MCF 10A (cell line): ENCODE measurements around the gene DHRS13. TPM values are rescaled to one million over a fixed set of nuclear protein-coding genes. Genes with fewer than 3 reads are reported as not detected.

Source experiments
- BruUV-seq: library from RNA; stranded (reverse); fragments of 400-500 nt; replicated peaks from 2 replicates; lab custom pipeline; 2021; lab: Mats Ljungman, UMichigan
- CTCF ChIA-PET: fragments of 300-600 bp; sonication (Branson Sonifier 250); formaldehyde crosslinking; extraction: SDS; loops from one replicate; lab custom pipeline; 2021; ENCODE audit warnings: antibody characterized with exemption, inconsistent platforms; lab: Yijun Ruan, JAX
- POLR2A ChIA-PET: fragments of 300-600, 350-650 bp; sonication (Branson Sonifier 250); formaldehyde crosslinking; extraction: SDS; loops from one replicate; lab custom pipeline; 2020; ENCODE audit warnings: antibody characterized with exemption, inconsistent platforms; lab: Yijun Ruan, JAX
- DNase-seq: peaks from one replicate; pipeline ENCODE4 v3.0.0-alpha.2; 2018; ENCODE audit not compliant: unreplicated experiment
- H3K27ac Mint-ChIP-seq: one replicate; pipeline ENCODE4 v1.8.0; 2022; ENCODE audit warnings: mild to moderate bottlenecking, low read depth, mixed read lengths; ENCODE audit not compliant: unreplicated experiment
- H3K27me3 Mint-ChIP-seq: one replicate; pipeline ENCODE4 v1.8.0; 2022; ENCODE audit warnings: mixed read lengths; ENCODE audit not compliant: insufficient read depth, unreplicated experiment
- H3K36me3 Mint-ChIP-seq: one replicate; pipeline ENCODE4 v1.8.0; 2022; ENCODE audit warnings: mild to moderate bottlenecking, moderate library complexity, mixed read lengths; ENCODE audit not compliant: insufficient read depth, unreplicated experiment
- H3K4me1 Mint-ChIP-seq: one replicate; pipeline ENCODE4 v1.8.0; 2022; ENCODE audit warnings: mixed read lengths; ENCODE audit not compliant: insufficient read depth, unreplicated experiment
- H3K4me3 Mint-ChIP-seq: one replicate; pipeline ENCODE4 v1.8.0; 2022; ENCODE audit warnings: mild to moderate bottlenecking, moderate library complexity, mixed read lengths; ENCODE audit not compliant: unreplicated experiment
- H3K9me3 Mint-ChIP-seq: one replicate; pipeline ENCODE4 v1.8.0; 2022; ENCODE audit warnings: mixed read lengths; ENCODE audit not compliant: unreplicated experiment
- intact Hi-C: fragments of 100-400 bp; cut with micrococcal nuclease; formaldehyde crosslinking; loops from 2 replicates; pipeline ENCODE4 v1.14.1; 2022
- total RNA-seq: library from RNA; stranded (reverse); gene quantifications from 2 replicates; pipeline ENCODE4 v1.2.3, GENCODE V29; 2022
- TF ChIP-seq, protein P1 (sequence below): fragments of 200-600 bp; IDR thresholded peaks from one replicate; pipeline ENCODE4 v1.8.0; 2022; ENCODE audit warnings: antibody characterized with exemption, mild to moderate bottlenecking; ENCODE audit not compliant: unreplicated experiment

Gene DHRS13
- total RNA-seq, 1 experiment from 2014 or later, result 9.5 TPM

DNA sequence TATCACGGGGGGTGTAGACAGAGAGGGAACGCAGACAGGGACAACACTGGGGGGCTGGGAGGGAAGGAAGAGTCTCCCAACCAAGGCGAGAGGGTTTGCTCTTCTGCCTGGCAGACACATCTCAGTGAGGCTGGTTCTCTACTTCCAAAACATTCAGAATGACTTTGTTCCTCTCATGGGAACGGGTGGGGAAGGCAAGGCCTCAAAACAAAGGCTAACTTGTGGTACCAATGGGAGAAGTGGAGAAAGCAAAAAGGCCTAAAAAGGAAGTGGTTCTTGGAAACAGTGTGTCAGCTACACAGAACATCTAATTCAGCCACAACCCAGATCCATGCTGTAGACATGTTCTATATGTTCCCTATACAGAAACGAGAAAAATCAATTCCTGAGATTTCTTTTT is 12.9 kb downstream of the DHRS13 start:
- intact Hi-C loops, result no loop called here
- ChIA-PET POLR2A (interaction anchor here (0.5 to 0.7 kb wide), 2 partner anchors 55 to 1040 kb away, joined by 3 read pairs; partner anchors contain the start of gene SSH2), CTCF (interaction anchor here (0.7 kb wide), 2 partner anchors 32 to 122 kb away, joined by 3 to 6 read pairs; no protein-coding TSS in a partner anchor)
- DNase-seq, result no peak
- H3K4me3 Mint-ChIP-seq, result no peak overlapping the region
- H3K4me1 Mint-ChIP-seq, result peaks cover 11% of the 10 kb centered on the region
- BruUV-seq, result no TSS peak
- TF ChIP-seq, protein P1, sequence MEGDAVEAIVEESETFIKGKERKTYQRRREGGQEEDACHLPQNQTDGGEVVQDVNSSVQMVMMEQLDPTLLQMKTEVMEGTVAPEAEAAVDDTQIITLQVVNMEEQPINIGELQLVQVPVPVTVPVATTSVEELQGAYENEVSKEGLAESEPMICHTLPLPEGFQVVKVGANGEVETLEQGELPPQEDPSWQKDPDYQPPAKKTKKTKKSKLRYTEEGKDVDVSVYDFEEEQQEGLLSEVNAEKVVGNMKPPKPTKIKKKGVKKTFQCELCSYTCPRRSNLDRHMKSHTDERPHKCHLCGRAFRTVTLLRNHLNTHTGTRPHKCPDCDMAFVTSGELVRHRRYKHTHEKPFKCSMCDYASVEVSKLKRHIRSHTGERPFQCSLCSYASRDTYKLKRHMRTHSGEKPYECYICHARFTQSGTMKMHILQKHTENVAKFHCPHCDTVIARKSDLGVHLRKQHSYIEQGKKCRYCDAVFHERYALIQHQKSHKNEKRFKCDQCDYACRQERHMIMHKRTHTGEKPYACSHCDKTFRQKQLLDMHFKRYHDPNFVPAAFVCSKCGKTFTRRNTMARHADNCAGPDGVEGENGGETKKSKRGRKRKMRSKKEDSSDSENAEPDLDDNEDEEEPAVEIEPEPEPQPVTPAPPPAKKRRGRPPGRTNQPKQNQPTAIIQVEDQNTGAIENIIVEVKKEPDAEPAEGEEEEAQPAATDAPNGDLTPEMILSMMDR, result no peak
- H3K27ac Mint-ChIP-seq, result no peak overlapping the region
- H3K27me3 Mint-ChIP-seq, result no peaks in the 10 kb centered on the region
- H3K36me3 Mint-ChIP-seq, result peaks cover 45% of the 10 kb centered on the region
- no peaks in the 10 kb centered on the region for H3K9me3 Mint-ChIP-seq

DNA sequence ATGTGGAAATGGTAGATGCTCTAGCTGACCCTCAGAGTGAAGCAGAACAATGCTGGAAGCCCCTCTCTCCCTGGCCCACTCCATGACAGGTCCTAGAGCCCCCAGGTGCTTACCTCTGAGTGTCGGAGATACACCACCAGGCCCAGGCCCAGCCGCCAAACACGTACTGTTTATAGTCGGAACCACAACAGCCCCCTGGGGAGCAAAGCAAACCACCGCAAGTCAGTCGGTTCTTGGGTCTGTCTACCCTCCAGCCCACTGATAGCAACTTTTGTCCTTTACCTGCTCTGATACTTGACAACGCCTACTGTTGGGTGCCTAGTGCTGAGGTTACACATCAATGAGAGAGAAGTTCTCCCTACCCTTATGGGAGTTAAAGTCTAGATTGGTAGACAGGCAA is 14.0 kb downstream of the DHRS13 start:
- Mint-ChIP-seq H3K4me1 (peaks cover 11% of the 10 kb centered on the region), H3K27me3 (no peaks in the 10 kb centered on the region), H3K4me3 (no peak overlapping the region), H3K9me3 (no peaks in the 10 kb centered on the region), H3K27ac (no peak overlapping the region), H3K36me3 (peaks cover 56% of the 10 kb centered on the region)
- intact Hi-C loops, result no loop called here
- TF ChIP-seq, protein P1, result no peak
- POLR2A ChIA-PET, result no interaction called here
- no peak for DNase-seq
- BruUV-seq, result no TSS peak
- CTCF ChIA-PET, result no interaction called here

DNA sequence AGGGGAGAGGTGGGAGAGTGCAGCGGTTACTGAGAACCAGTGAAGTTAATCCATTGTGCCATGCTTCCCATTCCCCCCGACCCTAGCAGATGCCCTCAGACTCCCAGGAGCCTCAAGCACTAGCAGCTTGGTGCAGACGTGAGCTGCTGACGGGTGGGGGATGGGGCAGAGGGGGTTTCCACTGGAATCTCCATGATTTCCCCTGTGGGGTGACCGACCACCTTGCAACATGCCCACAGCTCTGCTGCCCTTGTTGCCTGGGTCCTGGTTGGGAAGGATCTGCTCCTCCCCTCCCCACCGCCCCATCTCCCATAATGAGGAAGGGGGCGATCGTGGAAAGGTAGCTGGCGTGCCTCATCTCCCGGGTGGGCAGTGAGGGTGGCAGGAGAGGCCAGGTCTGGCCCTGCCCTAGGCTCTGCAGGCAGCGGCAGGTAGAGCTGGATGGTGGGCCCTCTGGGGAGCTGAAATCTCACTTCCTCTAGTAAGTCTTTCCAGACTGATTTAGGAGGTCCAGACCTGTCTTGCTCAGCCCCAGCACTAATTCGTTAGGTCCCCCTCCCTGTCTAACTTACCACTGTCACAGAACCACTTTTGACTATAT is 14.9 kb downstream of the DHRS13 start:
- CTCF ChIA-PET, result no interaction called here
- Mint-ChIP-seq H3K9me3 (no peaks in the 10 kb centered on the region), H3K4me1 (peaks cover 5% of the 10 kb centered on the region), H3K27ac (no peak overlapping the region), H3K36me3 (peaks cover 56% of the 10 kb centered on the region), H3K4me3 (no peak overlapping the region), H3K27me3 (no peaks in the 10 kb centered on the region)
- TF ChIP-seq, protein P1, result no peak
- POLR2A ChIA-PET, result interaction anchor here (0.9 to 1.0 kb wide), 2 partner anchors 9 to 10 kb away, joined by 3 read pairs; partner anchors contain the start of gene FLOT2
- BruUV-seq, result no TSS peak
- intact Hi-C loops, result no loop called here
- no peak for DNase-seq

DNA sequence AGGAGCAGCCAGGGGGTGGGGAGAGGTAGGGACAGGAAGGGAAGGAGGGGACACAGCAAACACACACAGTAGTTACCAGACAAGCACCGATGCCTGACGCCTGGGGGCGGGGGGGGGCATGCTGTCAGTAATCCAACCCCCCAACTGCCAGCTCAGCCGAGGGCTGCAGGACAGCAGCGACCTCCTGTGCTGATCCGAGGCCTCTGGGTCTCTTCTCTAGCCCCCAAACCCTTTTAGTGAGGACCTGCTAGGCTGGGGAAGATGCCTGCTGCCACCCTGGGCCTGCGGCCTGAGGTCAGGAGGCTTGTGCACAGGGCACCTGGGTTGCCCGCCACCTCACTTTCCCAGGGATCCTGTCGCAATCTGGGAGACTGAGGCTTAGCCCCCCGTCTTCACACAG is 16.9 kb downstream of the DHRS13 start:
- no peaks in the 10 kb centered on the region for H3K27me3 Mint-ChIP-seq
- no TSS peak for BruUV-seq
- ChIA-PET POLR2A (interaction anchor here (0.7 kb wide), 1 partner anchor 68 kb away, joined by 3 read pairs; no protein-coding TSS in a partner anchor), CTCF (interaction anchor here (0.6 kb wide), 1 partner anchor 63 kb away, joined by 3 read pairs; no protein-coding TSS in a partner anchor)
- H3K9me3 Mint-ChIP-seq, result no peaks in the 10 kb centered on the region
- no peak for DNase-seq
- H3K4me1 Mint-ChIP-seq, result no peaks in the 10 kb centered on the region
- H3K4me3 Mint-ChIP-seq, result no peak overlapping the region
- peaks cover 54% of the 10 kb centered on the region for H3K36me3 Mint-ChIP-seq
- H3K27ac Mint-ChIP-seq, result peak overlapping the region; percentile 66
- TF ChIP-seq, protein P1, result no peak
- intact Hi-C loops, result no loop called here
